ENCODE results near the gene TIMM50. TPM values are rescaled to one million over a fixed set of nuclear protein-coding genes. Genes with fewer than 3 reads are reported as not detected.
A peak's percentile ranks its signal among the peaks of the same experiment; 100 is the strongest.

Gene TIMM50
- total RNA-seq, 3 donors from 2014 or later (not counting 1 experiment from before 2014, with no cell fraction given) = 50.1 to 67.2 (median 60.8) TPM

DNA sequence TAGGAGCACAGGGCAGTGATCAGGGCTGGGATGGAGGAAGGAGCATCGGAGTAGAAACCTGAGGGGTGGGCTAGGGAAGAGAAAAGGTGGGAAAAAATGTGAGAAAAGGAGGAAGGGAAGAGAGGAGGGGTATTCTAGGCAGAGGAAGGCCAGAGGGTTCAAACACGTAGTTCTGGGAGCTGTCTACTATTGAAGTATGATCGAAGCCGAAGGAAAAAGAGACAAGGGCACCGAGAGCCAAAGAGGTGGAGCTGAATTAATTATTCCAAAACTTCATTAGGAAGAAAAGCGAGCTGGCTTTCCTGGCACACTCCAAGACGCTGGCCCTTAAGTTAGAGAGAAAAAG, 25.9 kb downstream of the TIMM50 start:
- no peak overlapping the region for H3K27ac Mint-ChIP-seq
- Histone ChIP-seq H3K9me3 (ENCODE audit: control insufficient read depth, insufficient read depth, low read length) (no peaks in the 10 kb centered on the region), H3K36me3 (ENCODE audit: control insufficient read depth, insufficient read depth, low read length) (no peaks in the 10 kb centered on the region), H3K4me3 (ENCODE audit: low read length) (no peak overlapping the region), H3K27ac (ENCODE audit: low read length) (no peak overlapping the region), H3K27me3 (ENCODE audit: control insufficient read depth, insufficient read depth, low read length) (peaks cover 22% of the 10 kb centered on the region), H3K4me1 (ENCODE audit: control insufficient read depth, insufficient read depth, low read length) (peaks cover 17% of the 10 kb centered on the region)
- ATAC-seq (no peak), DNase-seq (no peak)
- peaks cover 49 to 54% of the 10 kb centered on the region in 2 donors for H3K27me3 Mint-ChIP-seq (ENCODE audit: low read depth in 2 of 2)
- 68% methylated on average over 7 of the region's 7 CpGs for WGBS (ENCODE audit: insufficient coverage)
- H3K9me3 Mint-ChIP-seq = no peaks in the 10 kb centered on the region
- H3K4me1 Mint-ChIP-seq = peaks cover 5 to 32% of the 10 kb centered on the region in 2 donors
- H3K4me3 Mint-ChIP-seq = peak overlapping the region; percentile 56
- intact Hi-C loops (cut with micrococcal nuclease) = no loop called here
- TF ChIP-seq, protein P1, sequence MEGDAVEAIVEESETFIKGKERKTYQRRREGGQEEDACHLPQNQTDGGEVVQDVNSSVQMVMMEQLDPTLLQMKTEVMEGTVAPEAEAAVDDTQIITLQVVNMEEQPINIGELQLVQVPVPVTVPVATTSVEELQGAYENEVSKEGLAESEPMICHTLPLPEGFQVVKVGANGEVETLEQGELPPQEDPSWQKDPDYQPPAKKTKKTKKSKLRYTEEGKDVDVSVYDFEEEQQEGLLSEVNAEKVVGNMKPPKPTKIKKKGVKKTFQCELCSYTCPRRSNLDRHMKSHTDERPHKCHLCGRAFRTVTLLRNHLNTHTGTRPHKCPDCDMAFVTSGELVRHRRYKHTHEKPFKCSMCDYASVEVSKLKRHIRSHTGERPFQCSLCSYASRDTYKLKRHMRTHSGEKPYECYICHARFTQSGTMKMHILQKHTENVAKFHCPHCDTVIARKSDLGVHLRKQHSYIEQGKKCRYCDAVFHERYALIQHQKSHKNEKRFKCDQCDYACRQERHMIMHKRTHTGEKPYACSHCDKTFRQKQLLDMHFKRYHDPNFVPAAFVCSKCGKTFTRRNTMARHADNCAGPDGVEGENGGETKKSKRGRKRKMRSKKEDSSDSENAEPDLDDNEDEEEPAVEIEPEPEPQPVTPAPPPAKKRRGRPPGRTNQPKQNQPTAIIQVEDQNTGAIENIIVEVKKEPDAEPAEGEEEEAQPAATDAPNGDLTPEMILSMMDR (IDR thresholded peaks at IDR 0.05) = no peak
- H3K36me3 Mint-ChIP-seq = no peaks in the 10 kb centered on the region

DNA sequence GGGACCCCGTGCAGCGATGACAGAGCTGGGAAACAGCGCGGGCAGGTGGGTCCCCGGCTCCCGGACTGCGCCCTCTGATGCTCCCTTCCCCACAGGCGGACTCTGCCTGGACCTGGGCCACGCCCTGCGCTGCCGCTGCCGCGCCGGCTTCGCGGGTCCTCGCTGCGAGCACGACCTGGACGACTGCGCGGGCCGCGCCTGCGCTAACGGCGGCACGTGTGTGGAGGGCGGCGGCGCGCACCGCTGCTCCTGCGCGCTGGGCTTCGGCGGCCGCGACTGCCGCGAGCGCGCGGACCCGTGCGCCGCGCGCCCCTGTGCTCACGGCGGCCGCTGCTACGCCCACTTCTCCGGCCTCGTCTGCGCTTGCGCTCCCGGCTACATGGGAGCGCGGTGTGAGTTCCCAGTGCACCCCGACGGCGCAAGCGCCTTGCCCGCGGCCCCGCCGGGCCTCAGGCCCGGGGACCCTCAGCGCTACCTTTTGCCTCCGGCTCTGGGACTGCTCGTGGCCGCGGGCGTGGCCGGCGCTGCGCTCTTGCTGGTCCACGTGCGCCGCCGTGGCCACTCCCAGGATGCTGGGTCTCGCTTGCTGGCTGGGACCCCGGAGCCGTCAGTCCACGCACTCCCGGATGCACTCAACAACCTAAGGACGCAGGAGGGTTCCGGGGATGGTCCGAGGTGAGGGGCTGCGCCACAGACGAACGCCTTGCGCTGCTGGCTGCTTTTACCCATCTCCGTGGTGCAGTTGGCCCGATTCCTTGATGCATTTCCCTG, 26.5 kb downstream of the TIMM50 start:
- Mint-ChIP-seq H3K27ac (no peak overlapping the region), H3K27me3 (ENCODE audit: low read depth in 2 of 2) (peaks cover 49 to 56% of the 10 kb centered on the region in 2 donors), H3K4me3 (peak overlapping the region; percentile 72), H3K9me3 (no peaks in the 10 kb centered on the region), H3K36me3 (no peaks in the 10 kb centered on the region), H3K4me1 (peaks cover 5 to 32% of the 10 kb centered on the region in 2 donors)
- H3K4me3 ChIP-seq (ENCODE audit: low read length) = peak overlapping the region; percentile 14
- no peak overlapping the region for H3K27ac ChIP-seq (ENCODE audit: low read length)
- H3K4me1 ChIP-seq (ENCODE audit: control insufficient read depth, insufficient read depth, low read length) = peaks cover 17% of the 10 kb centered on the region
- H3K27me3 ChIP-seq (ENCODE audit: control insufficient read depth, insufficient read depth, low read length) = peaks cover 22% of the 10 kb centered on the region
- DNase-seq (peak in 1 of 2 donors; percentile 76), ATAC-seq (peak; percentile 48 to 59 (median 53))
- intact Hi-C loops (cut with micrococcal nuclease) = no loop called here
- H3K9me3 ChIP-seq (ENCODE audit: control insufficient read depth, insufficient read depth, low read length) = no peaks in the 10 kb centered on the region
- TF ChIP-seq, protein P1 (IDR thresholded peaks at IDR 0.05) = no peak
- no peaks in the 10 kb centered on the region for H3K36me3 ChIP-seq (ENCODE audit: control insufficient read depth, insufficient read depth, low read length)
- WGBS (ENCODE audit: insufficient coverage) = 8% methylated on average over 96 of the region's 96 CpGs

DNA sequence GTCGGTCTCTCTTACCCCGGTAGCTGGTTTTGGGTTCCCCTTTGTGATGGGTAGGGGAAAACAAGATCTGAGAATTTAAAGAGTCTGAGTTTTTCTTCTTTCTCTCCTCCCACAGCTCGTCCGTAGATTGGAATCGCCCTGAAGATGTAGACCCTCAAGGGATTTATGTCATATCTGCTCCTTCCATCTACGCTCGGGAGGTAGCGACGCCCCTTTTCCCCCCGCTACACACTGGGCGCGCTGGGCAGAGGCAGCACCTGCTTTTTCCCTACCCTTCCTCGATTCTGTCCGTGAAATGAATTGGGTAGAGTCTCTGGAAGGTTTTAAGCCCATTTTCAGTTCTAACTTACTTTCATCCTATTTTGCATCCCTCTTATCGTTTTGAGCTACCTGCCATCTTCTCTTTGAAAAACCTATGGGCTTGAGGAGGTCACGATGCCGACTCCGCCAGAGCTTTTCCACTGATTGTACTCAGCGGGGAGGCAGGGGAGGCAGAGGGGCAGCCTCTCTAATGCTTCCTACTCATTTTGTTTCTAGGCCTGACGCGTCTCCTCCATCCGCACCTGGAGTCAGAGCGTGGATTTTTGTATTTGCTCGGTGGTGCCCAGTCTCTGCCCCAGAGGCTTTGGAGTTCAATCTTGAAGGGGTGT, 27.2 kb downstream of the TIMM50 start:
- TF ChIP-seq, protein P1 (IDR thresholded peaks at IDR 0.05) = no peak
- H3K4me1 ChIP-seq (ENCODE audit: control insufficient read depth, insufficient read depth, low read length) = peaks cover 14% of the 10 kb centered on the region
- WGBS (ENCODE audit: insufficient coverage) = 72% methylated on average over 19 of the region's 24 CpGs
- H3K36me3 Mint-ChIP-seq = no peaks in the 10 kb centered on the region
- H3K4me1 Mint-ChIP-seq = peaks cover 5 to 31% of the 10 kb centered on the region in 2 donors
- H3K4me3 ChIP-seq (ENCODE audit: low read length) = peak overlapping the region; percentile 14
- intact Hi-C loops (cut with micrococcal nuclease) = no loop called here
- H3K4me3 Mint-ChIP-seq = peak overlapping the region; percentile 72
- ATAC-seq = no peak
- H3K27me3 ChIP-seq (ENCODE audit: control insufficient read depth, insufficient read depth, low read length) = peaks cover 22% of the 10 kb centered on the region
- H3K27ac Mint-ChIP-seq = no peak overlapping the region
- H3K9me3 Mint-ChIP-seq = no peaks in the 10 kb centered on the region
- H3K36me3 ChIP-seq (ENCODE audit: control insufficient read depth, insufficient read depth, low read length) = no peaks in the 10 kb centered on the region
- H3K27ac ChIP-seq (ENCODE audit: low read length) = no peak overlapping the region
- no peak for DNase-seq
- H3K27me3 Mint-ChIP-seq (ENCODE audit: low read depth in 2 of 2) = peaks cover 50 to 60% of the 10 kb centered on the region in 2 donors
- no peaks in the 10 kb centered on the region for H3K9me3 ChIP-seq (ENCODE audit: control insufficient read depth, insufficient read depth, low read length)

Measured in natural killer cell (primary cell).